Astrocyte (in vitro differentiated cells and primary cell): ENCODE results near the gene GALNT7. TPM values are rescaled to one million over a fixed set of nuclear protein-coding genes. Genes with fewer than 3 reads are reported as not detected.

Source experiments
- DNase-seq: peaks from one replicate; pipeline ENCODE4 v3.0.0-alpha.2; 2010; ENCODE audit warnings: low read depth
- FAIRE-seq: peaks from 2 replicates; lab custom pipeline; 2011; peaks lifted over from hg19 to GRCh38; lab: Jason Lieb, UNC
- H2AFZ ChIP-seq: 2 replicates; pipeline ENCODE4 v1.6.0; 2012; ENCODE audit warnings: low read depth, low read length, inconsistent platforms
- H3K27ac ChIP-seq: 2 replicates; pipeline ENCODE4 v1.5.1; 2011; ENCODE audit warnings: low read depth, low read length, inconsistent platforms
- H3K27me3 ChIP-seq: 2 replicates; pipeline ENCODE4 v1.6.0; 2011; ENCODE audit warnings: low read length, inconsistent platforms; ENCODE audit not compliant: insufficient read depth
- H3K36me3 ChIP-seq: 2 replicates; pipeline ENCODE4 v1.5.1; 2011; ENCODE audit warnings: low read length, inconsistent platforms; ENCODE audit not compliant: insufficient read depth
- H3K4me1 ChIP-seq: 2 replicates; pipeline ENCODE4 v1.5.1; 2011; ENCODE audit warnings: low read length, inconsistent platforms; ENCODE audit not compliant: insufficient read depth
- H3K4me2 ChIP-seq: 2 replicates; pipeline ENCODE4 v1.6.0; 2012; ENCODE audit warnings: low read length, inconsistent platforms
- H3K4me3 ChIP-seq: 2 replicates; pipeline ENCODE4 v1.5.1; 2011; ENCODE audit warnings: low read depth, mild to moderate bottlenecking, low read length, inconsistent platforms; ENCODE audit not compliant: insufficient read depth
- H3K79me2 ChIP-seq: 2 replicates; pipeline ENCODE4 v1.6.0; 2012; ENCODE audit warnings: mild to moderate bottlenecking, low read length, inconsistent platforms; ENCODE audit not compliant: insufficient read depth
- H3K9ac ChIP-seq: 2 replicates; pipeline ENCODE4 v1.6.0; 2012; ENCODE audit warnings: mild to moderate bottlenecking, low read length, inconsistent platforms
- H3K9me3 ChIP-seq: 2 replicates; pipeline ENCODE4 v1.5.1; 2012; ENCODE audit warnings: low read depth, mild to moderate bottlenecking, low read length, inconsistent platforms; ENCODE audit not compliant: insufficient read depth
- H4K20me1 ChIP-seq: 2 replicates; pipeline ENCODE4 v1.6.0; 2012; ENCODE audit warnings: low read length, inconsistent platforms; ENCODE audit not compliant: insufficient read depth
- H3K27ac Mint-ChIP-seq: one replicate; pipeline ENCODE4 v1.8.0; 2021; ENCODE audit warnings: mild to moderate bottlenecking, mixed read lengths; ENCODE audit not compliant: unreplicated experiment
- H3K27me3 Mint-ChIP-seq: one replicate; pipeline ENCODE4 v1.8.0; 2021; ENCODE audit warnings: low read depth, mixed read lengths; ENCODE audit not compliant: unreplicated experiment
- H3K36me3 Mint-ChIP-seq: one replicate; pipeline ENCODE4 v1.8.0; 2021; ENCODE audit warnings: low read depth, mixed read lengths; ENCODE audit not compliant: unreplicated experiment
- H3K4me1 Mint-ChIP-seq: one replicate; pipeline ENCODE4 v1.8.0; 2021; ENCODE audit warnings: low read depth, mixed read lengths; ENCODE audit not compliant: unreplicated experiment
- H3K4me3 Mint-ChIP-seq: one replicate; pipeline ENCODE4 v1.8.0; 2021; ENCODE audit warnings: mild to moderate bottlenecking, moderate library complexity, mixed read lengths; ENCODE audit not compliant: unreplicated experiment
- H3K9me3 Mint-ChIP-seq: one replicate; pipeline ENCODE4 v1.8.0; 2021; ENCODE audit warnings: mild to moderate bottlenecking, mixed read lengths; ENCODE audit not compliant: unreplicated experiment
- EZH2 ChIP-seq: IDR thresholded peaks from 2 replicates; pipeline ENCODE4 v1.6.1; 2012; ENCODE audit warnings: mild to moderate bottlenecking, low read length, inconsistent platforms; ENCODE audit not compliant: insufficient read depth
- total RNA-seq: library from RNA; stranded (reverse); gene quantifications from 2 replicates; pipeline ENCODE4 v1.2.1, GENCODE V29; 2021
- TF ChIP-seq, protein P1 (sequence below): IDR thresholded peaks from 2 replicates; pipeline ENCODE4 v1.5.1; 2011; ENCODE audit warnings: low read depth, mild to moderate bottlenecking, inconsistent platforms, low read length, moderate library complexity; ENCODE audit not compliant: insufficient read depth

GALNT7 gene
- total RNA-seq, 1 donor from 2014 or later, result 97.6 TPM

DNA sequence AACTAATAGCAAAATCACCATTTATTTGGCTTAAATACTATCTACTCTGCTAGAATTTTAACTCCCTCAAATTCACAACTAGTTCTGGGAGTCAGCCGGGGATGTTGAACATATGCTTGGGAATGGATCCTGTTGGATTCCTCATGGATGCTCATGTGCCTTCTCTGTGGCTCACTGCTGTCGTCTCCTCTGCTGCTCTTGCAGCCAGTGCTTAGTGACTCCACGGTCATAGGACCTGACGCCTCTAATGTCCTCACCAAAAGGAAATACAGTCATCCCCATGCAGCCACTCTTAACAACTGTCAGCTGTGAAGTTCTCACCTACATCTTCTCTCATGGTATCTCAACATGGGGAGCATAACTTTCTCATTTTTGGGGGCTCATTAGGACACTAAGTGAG is 106.1 kb downstream of the GALNT7 start:
- H3K4me1 Mint-ChIP-seq, result peaks cover 3% of the 10 kb centered on the region
- peaks cover 5% of the 10 kb centered on the region for H4K20me1 ChIP-seq
- no peaks in the 10 kb centered on the region for H3K27me3 ChIP-seq
- peaks cover 7% of the 10 kb centered on the region for H3K9me3 ChIP-seq
- H3K4me3 Mint-ChIP-seq, result no peak overlapping the region
- no peaks in the 10 kb centered on the region for H3K27me3 Mint-ChIP-seq
- H3K9me3 Mint-ChIP-seq, result no peaks in the 10 kb centered on the region
- H3K27ac Mint-ChIP-seq, result no peak overlapping the region
- no peak for DNase-seq
- H3K79me2 ChIP-seq, result no peaks in the 10 kb centered on the region
- no peak overlapping the region for H2AFZ ChIP-seq
- H3K9ac ChIP-seq, result no peak overlapping the region
- no peak for FAIRE-seq
- no peak overlapping the region for H3K4me3 ChIP-seq
- no peak overlapping the region for H3K4me2 ChIP-seq
- H3K27ac ChIP-seq, result no peak overlapping the region
- no peaks in the 10 kb centered on the region for H3K4me1 ChIP-seq
- no peak for TF ChIP-seq EZH2
- TF ChIP-seq, protein P1, sequence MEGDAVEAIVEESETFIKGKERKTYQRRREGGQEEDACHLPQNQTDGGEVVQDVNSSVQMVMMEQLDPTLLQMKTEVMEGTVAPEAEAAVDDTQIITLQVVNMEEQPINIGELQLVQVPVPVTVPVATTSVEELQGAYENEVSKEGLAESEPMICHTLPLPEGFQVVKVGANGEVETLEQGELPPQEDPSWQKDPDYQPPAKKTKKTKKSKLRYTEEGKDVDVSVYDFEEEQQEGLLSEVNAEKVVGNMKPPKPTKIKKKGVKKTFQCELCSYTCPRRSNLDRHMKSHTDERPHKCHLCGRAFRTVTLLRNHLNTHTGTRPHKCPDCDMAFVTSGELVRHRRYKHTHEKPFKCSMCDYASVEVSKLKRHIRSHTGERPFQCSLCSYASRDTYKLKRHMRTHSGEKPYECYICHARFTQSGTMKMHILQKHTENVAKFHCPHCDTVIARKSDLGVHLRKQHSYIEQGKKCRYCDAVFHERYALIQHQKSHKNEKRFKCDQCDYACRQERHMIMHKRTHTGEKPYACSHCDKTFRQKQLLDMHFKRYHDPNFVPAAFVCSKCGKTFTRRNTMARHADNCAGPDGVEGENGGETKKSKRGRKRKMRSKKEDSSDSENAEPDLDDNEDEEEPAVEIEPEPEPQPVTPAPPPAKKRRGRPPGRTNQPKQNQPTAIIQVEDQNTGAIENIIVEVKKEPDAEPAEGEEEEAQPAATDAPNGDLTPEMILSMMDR, result no peak
- H3K36me3 ChIP-seq, result no peaks in the 10 kb centered on the region
- H3K36me3 Mint-ChIP-seq, result peaks cover 7% of the 10 kb centered on the region

DNA sequence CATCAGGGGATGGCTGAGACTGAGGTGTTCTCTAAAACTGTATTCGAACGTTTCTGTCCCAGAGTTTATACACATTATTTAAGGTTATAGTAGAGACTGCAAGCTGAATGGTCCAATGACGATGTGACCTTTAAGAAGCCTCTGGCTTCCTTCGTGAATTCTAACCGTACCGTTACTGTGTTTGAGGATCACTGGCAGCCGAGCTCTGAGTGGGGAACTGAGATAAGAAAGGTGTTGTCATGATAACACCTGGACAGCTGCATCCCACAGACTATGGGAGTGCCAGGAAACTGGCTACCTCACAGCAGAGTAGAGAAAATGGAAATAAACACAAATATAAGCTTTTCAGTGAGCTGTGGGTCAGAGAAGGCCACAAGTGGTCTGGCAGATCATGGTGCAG is 106.5 kb downstream of the GALNT7 start:
- no peak overlapping the region for H3K9ac ChIP-seq
- no peaks in the 10 kb centered on the region for H3K4me1 ChIP-seq
- H3K79me2 ChIP-seq, result no peaks in the 10 kb centered on the region
- peaks cover 5% of the 10 kb centered on the region for H4K20me1 ChIP-seq
- peaks cover 7% of the 10 kb centered on the region for H3K9me3 ChIP-seq
- H3K27ac ChIP-seq, result no peak overlapping the region
- Mint-ChIP-seq H3K9me3 (no peaks in the 10 kb centered on the region), H3K27me3 (no peaks in the 10 kb centered on the region), H3K36me3 (peaks cover 7% of the 10 kb centered on the region), H3K4me1 (peaks cover 3% of the 10 kb centered on the region), H3K27ac (no peak overlapping the region), H3K4me3 (no peak overlapping the region)
- FAIRE-seq, result no peak
- no peak overlapping the region for H2AFZ ChIP-seq
- H3K27me3 ChIP-seq, result no peaks in the 10 kb centered on the region
- no peak overlapping the region for H3K4me2 ChIP-seq
- no peaks in the 10 kb centered on the region for H3K36me3 ChIP-seq
- DNase-seq, result no peak
- no peak overlapping the region for H3K4me3 ChIP-seq
- TF ChIP-seq, protein P1, result no peak
- no peak for TF ChIP-seq EZH2

DNA sequence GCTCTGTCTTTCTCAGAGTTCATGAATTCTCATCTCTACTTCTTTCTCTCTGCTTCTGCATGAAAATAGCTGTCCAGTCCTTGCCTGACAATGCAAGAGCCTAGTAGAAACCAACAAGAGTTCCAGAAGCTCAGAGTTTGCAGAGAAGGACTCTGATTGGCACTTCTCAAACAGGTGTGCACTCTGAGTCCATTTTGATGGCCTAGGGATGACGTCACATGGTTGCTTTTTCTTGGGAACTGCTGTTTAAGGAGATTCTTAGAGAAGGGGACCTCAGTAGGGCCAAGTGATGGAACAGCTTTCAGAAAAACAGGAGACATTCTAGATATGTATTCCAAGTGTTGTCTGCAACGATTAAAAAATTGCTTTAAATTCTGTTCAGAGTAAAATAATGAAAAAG is 108.7 kb downstream of the GALNT7 start:
- H3K27ac ChIP-seq, result no peak overlapping the region
- no peak overlapping the region for H3K4me3 ChIP-seq
- H4K20me1 ChIP-seq, result peaks cover under 1% of the 10 kb centered on the region
- Mint-ChIP-seq H3K27ac (no peak overlapping the region), H3K4me3 (no peak overlapping the region), H3K9me3 (no peaks in the 10 kb centered on the region), H3K36me3 (peaks cover 8% of the 10 kb centered on the region), H3K4me1 (no peaks in the 10 kb centered on the region), H3K27me3 (no peaks in the 10 kb centered on the region)
- peaks cover 7% of the 10 kb centered on the region for H3K9me3 ChIP-seq
- no peaks in the 10 kb centered on the region for H3K27me3 ChIP-seq
- H3K4me2 ChIP-seq, result no peak overlapping the region
- H3K9ac ChIP-seq, result no peak overlapping the region
- H3K4me1 ChIP-seq, result no peaks in the 10 kb centered on the region
- no peaks in the 10 kb centered on the region for H3K79me2 ChIP-seq
- DNase-seq (no peak), FAIRE-seq (no peak)
- TF ChIP-seq, protein P1, result no peak
- TF ChIP-seq EZH2, result no peak
- H3K36me3 ChIP-seq, result no peaks in the 10 kb centered on the region
- no peak overlapping the region for H2AFZ ChIP-seq
